H1 (cell line): ENCODE data around the gene ZFYVE21. TPM values are rescaled to one million over a fixed set of nuclear protein-coding genes. Genes with fewer than 3 reads are reported as not detected.

Experiments used
- ATF3 ChIP-seq: IDR thresholded peaks from 2 replicates; pipeline ENCODE4 v1.6.1; 2011; ENCODE audit warnings: low read depth, mild to moderate bottlenecking, low read length; ENCODE audit not compliant: insufficient read depth
- CREB1 ChIP-seq: IDR thresholded peaks from 2 replicates; pipeline ENCODE4 v1.6.1; 2012; ENCODE audit warnings: inconsistent platforms
- GABPA ChIP-seq: IDR thresholded peaks from 2 replicates; pipeline ENCODE4 v1.6.1; 2011; ENCODE audit warnings: mild to moderate bottlenecking, low read length, moderate library complexity, borderline replicate concordance; ENCODE audit not compliant: insufficient read depth
- POLR2A ChIP-seq, 2 experiments: IDR thresholded peaks; 1 replicate in 1 of 2; 2 replicates in 1 of 2; pipeline ENCODE4 v1.6.1; 2011; ENCODE audit warnings: low read depth in 2 of 2, low read length in 2 of 2, mild to moderate bottlenecking in 2 of 2; ENCODE audit errors: control extremely low read depth in 1 of 2
- SIRT6 ChIP-seq: IDR thresholded peaks from one replicate; pipeline ENCODE4 v1.7.1; 2012; ENCODE audit warnings: low read length, inconsistent platforms
- SP2 ChIP-seq: IDR thresholded peaks from 2 replicates; pipeline ENCODE4 v1.6.1; 2012; ENCODE audit warnings: mild to moderate bottlenecking, low read length, inconsistent platforms
- SP4 ChIP-seq: IDR thresholded peaks from 2 replicates; pipeline ENCODE4 v1.6.1; 2012; ENCODE audit warnings: low read length, inconsistent platforms
- YY1 ChIP-seq: IDR thresholded peaks from 2 replicates; pipeline ENCODE4 v1.6.1; 2011; ENCODE audit warnings: low read depth, mild to moderate bottlenecking, low read length
- ZNF274 ChIP-seq: IDR thresholded peaks from 2 replicates; pipeline ENCODE4 v1.7.0; 2012; ENCODE audit warnings: low read length, borderline replicate concordance; ENCODE audit errors: extremely low read depth
- polyA plus RNA-seq, 7 experiments: library from polyadenylated mRNA; depleted of rRNA in 3 of 7; stranded (reverse) in 5 of 7; unstranded in 2 of 7; fragments of >200 nt in 5 of 7; fragments of 200-250 nt in 2 of 7; gene quantifications; 1 replicate in 5 of 7; 2 replicates in 1 of 7; 4 replicates in 1 of 7; pipeline versions ENCODE4 v1.2.1 to v1.2.3, GENCODE V29; 2011 to 2013; ENCODE audit warnings: missing spikeins in 2 of 7, mixed read lengths in 2 of 7
- total RNA-seq: library from RNA; stranded (reverse); fragmentation: NEBNext Ultra II Directional; extraction: Animal tissue kit (Norgen Biotek cat#: 25700); gene quantifications from 2 replicates; pipeline ENCODE4 v1.2.1, GENCODE V29; 2021
- TF ChIP-seq, protein P1 (sequence below): fragments of 300-600 bp; sonication (generic); IDR thresholded peaks from 2 replicates; pipeline ENCODE4 v1.7.1; 2012; ENCODE audit warnings: low read length, moderate library complexity, mild to moderate bottlenecking, inconsistent platforms; ENCODE audit not compliant: insufficient replicate concordance

Gene ZFYVE21
- total and polyA plus RNA-seq, 2 of the 8 experiments (the other 6 are each of a cell fraction or from before 2014, with no cell fraction given) = 53.4 to 127 TPM

DNA sequence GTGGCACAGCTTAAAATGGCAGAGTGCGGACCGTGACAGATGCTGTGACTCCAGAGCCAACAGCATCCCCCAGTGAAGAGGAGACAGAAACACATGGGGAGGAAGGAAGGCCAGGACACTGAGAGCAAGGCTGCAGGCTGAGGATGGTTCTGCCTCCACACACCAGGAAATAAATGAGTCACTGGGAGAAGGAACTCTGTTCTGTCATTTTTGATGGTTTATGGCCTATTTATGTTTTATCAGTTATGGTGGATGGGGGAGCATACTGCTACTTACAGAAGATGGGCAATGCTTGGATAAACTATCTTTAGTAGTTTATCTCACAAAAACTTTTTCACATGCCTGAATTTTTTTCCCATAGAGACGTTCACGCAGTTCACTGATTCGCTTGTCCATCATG is 33.8 kb downstream of the ZFYVE21 start (continued):
- TF ChIP-seq, protein P1, sequence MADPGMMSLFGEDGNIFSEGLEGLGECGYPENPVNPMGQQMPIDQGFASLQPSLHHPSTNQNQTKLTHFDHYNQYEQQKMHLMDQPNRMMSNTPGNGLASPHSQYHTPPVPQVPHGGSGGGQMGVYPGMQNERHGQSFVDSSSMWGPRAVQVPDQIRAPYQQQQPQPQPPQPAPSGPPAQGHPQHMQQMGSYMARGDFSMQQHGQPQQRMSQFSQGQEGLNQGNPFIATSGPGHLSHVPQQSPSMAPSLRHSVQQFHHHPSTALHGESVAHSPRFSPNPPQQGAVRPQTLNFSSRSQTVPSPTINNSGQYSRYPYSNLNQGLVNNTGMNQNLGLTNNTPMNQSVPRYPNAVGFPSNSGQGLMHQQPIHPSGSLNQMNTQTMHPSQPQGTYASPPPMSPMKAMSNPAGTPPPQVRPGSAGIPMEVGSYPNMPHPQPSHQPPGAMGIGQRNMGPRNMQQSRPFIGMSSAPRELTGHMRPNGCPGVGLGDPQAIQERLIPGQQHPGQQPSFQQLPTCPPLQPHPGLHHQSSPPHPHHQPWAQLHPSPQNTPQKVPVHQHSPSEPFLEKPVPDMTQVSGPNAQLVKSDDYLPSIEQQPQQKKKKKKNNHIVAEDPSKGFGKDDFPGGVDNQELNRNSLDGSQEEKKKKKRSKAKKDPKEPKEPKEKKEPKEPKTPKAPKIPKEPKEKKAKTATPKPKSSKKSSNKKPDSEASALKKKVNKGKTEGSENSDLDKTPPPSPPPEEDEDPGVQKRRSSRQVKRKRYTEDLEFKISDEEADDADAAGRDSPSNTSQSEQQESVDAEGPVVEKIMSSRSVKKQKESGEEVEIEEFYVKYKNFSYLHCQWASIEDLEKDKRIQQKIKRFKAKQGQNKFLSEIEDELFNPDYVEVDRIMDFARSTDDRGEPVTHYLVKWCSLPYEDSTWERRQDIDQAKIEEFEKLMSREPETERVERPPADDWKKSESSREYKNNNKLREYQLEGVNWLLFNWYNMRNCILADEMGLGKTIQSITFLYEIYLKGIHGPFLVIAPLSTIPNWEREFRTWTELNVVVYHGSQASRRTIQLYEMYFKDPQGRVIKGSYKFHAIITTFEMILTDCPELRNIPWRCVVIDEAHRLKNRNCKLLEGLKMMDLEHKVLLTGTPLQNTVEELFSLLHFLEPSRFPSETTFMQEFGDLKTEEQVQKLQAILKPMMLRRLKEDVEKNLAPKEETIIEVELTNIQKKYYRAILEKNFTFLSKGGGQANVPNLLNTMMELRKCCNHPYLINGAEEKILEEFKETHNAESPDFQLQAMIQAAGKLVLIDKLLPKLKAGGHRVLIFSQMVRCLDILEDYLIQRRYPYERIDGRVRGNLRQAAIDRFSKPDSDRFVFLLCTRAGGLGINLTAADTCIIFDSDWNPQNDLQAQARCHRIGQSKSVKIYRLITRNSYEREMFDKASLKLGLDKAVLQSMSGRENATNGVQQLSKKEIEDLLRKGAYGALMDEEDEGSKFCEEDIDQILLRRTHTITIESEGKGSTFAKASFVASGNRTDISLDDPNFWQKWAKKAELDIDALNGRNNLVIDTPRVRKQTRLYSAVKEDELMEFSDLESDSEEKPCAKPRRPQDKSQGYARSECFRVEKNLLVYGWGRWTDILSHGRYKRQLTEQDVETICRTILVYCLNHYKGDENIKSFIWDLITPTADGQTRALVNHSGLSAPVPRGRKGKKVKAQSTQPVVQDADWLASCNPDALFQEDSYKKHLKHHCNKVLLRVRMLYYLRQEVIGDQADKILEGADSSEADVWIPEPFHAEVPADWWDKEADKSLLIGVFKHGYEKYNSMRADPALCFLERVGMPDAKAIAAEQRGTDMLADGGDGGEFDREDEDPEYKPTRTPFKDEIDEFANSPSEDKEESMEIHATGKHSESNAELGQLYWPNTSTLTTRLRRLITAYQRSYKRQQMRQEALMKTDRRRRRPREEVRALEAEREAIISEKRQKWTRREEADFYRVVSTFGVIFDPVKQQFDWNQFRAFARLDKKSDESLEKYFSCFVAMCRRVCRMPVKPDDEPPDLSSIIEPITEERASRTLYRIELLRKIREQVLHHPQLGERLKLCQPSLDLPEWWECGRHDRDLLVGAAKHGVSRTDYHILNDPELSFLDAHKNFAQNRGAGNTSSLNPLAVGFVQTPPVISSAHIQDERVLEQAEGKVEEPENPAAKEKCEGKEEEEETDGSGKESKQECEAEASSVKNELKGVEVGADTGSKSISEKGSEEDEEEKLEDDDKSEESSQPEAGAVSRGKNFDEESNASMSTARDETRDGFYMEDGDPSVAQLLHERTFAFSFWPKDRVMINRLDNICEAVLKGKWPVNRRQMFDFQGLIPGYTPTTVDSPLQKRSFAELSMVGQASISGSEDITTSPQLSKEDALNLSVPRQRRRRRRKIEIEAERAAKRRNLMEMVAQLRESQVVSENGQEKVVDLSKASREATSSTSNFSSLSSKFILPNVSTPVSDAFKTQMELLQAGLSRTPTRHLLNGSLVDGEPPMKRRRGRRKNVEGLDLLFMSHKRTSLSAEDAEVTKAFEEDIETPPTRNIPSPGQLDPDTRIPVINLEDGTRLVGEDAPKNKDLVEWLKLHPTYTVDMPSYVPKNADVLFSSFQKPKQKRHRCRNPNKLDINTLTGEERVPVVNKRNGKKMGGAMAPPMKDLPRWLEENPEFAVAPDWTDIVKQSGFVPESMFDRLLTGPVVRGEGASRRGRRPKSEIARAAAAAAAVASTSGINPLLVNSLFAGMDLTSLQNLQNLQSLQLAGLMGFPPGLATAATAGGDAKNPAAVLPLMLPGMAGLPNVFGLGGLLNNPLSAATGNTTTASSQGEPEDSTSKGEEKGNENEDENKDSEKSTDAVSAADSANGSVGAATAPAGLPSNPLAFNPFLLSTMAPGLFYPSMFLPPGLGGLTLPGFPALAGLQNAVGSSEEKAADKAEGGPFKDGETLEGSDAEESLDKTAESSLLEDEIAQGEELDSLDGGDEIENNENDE = no peak
- TF ChIP-seq SIRT6 (no peak), SP2 (no peak), CREB1 (no peak), GABPA (no peak), POLR2A (IDR thresholded peaks at IDR 0.05; ENCODE audit: control extremely low read depth in 1 of 2, low read depth in 2 of 2, low read length in 2 of 2) (no peak), ZNF274 (no peak), ATF3 (no peak), YY1 (no peak), SP4 (no peak)
